GM10847 (cell line): Measurements from ENCODE around the gene ACD.

Experiments used
- POLR2A ChIP-seq: IDR thresholded peaks from 2 replicates; pipeline ENCODE4 v1.6.1; 2011; ENCODE audit not compliant: insufficient read length; ENCODE audit errors: extremely low read depth

ACD gene

DNA sequence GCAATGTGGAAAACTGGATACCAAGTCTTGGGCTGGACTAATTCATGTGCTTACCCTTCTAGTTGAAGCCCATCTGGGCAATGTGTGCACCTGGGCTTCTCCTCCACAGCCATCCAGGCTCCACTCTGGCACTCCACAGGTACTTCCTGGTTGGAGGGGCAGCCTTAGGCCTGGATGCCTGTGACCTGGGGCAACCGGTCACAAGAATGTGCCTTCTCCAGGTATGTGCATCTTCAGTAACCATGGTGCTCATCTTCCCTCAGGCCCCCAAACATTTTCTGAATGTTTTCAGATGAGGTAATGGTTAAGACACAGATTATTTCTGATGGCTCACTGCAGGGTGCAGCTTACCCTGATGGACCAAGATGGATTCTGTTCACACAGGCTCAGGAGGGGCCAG, 17.7 kb upstream of the ACD start:
- no peak for TF ChIP-seq POLR2A

DNA sequence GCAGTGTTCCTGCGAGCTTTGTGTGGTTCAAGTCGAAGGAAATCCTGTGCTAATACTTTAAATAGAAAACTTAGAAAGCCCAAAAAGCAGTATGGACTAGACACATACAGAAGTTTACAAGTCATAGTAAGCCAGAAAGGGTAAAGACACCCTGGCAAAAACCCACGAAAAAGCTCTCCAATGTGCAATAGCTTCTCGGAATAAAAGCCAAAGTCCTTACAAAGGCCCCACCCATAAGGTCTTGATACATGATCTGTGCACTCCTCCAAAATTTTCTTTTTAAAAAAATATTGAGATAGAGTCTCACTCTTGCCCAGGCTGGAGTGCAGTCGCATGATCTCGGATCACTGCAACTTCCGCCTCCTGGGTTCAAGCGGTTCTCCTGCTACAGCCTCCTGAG, 16.9 kb upstream of the ACD start:
- TF ChIP-seq POLR2A, result no peak

DNA sequence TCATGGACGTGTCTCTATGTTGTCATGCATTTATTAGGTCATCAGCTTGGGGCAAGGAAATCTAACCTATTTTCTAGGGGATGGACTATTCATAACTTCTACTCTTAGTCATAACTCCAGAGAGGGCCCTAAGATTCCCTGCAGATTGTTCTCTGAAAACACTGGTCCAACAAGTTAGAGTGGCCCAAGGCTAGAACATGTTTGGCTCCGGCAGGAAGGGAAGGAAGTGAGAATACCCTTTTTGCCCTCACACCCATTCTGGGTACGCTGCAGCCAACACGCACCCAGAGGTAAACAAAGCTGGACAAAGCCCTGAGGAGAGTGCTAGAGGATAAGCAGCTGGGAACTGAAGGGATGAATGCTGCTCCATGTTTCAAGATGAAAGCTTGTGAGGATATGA, 16.5 kb upstream of the ACD start:
- TF ChIP-seq POLR2A, result no peak

DNA sequence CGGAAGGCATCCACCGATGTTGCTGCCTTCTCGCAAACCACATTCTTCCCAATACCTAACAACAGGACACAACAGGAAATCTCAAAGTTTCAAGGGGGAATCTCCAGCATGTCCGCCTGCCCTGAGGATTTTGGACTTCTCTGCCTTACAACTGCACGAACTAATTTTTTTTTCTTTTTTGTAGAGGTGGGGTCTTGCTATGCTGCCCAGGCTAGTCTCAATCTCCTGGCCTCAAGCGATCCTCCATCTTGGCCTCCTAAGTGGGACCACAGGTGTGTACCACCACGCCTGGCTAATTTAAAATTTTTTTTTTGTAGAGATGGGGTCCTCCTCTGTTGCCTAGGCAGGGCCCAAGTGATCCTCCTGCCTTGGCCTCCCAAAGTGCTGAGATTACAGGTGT, 15.9 kb upstream of the ACD start:
- no peak for TF ChIP-seq POLR2A

DNA sequence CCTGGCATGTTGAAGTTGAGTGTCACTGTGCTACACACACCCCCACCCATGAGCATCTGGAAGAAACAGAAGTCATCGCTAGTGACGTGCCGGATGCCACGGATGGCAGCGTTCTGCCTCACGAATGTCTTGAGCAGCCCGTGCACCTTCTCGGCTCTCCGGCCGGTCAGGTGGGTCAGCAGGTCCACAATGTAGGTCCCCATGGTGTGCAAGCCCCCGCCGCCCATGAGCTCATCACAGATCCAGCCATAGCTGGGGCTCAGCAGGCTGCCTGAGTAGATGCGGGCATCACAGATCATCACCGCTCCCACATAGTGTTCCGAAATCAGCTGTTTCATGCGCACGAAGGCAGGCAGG, 15.5 kb upstream of the ACD start:
- TF ChIP-seq POLR2A, result no peak

DNA sequence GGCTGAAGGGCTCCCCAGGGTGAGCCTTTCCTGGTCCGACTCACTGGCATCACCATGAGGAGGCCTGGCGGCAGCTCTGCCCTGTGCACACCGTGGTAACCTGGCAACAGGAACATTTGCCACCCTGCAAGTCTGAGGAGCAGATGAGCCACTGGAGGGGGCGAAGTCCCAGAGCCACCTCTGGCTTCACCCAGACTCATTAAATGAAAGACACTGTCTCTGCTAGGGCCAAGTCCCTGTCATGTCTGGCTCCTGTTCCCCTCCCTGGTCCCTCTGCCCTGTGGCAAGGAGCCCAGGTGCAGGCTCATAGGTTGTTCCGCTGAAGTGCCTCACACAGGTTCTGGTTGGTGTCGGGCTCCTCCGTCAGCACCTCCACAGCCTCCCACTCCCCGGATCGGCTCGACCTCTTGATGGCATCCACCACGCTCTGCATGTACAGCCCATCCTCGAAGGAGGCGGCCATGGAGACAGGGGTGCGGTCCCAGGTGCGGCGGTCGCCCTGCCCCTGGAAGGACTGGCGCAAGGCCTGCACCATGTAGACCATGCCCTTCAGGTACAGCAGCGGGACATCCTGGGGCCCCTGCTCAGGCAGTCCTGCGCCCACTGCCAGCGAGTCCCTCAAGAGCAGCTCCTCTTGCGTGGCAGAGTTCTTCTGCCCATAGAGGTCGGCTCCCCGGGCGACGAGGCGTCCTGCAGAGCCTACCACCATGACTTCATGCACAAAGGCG, 15.0 kb upstream of the ACD start:
- TF ChIP-seq POLR2A, result no peak

DNA sequence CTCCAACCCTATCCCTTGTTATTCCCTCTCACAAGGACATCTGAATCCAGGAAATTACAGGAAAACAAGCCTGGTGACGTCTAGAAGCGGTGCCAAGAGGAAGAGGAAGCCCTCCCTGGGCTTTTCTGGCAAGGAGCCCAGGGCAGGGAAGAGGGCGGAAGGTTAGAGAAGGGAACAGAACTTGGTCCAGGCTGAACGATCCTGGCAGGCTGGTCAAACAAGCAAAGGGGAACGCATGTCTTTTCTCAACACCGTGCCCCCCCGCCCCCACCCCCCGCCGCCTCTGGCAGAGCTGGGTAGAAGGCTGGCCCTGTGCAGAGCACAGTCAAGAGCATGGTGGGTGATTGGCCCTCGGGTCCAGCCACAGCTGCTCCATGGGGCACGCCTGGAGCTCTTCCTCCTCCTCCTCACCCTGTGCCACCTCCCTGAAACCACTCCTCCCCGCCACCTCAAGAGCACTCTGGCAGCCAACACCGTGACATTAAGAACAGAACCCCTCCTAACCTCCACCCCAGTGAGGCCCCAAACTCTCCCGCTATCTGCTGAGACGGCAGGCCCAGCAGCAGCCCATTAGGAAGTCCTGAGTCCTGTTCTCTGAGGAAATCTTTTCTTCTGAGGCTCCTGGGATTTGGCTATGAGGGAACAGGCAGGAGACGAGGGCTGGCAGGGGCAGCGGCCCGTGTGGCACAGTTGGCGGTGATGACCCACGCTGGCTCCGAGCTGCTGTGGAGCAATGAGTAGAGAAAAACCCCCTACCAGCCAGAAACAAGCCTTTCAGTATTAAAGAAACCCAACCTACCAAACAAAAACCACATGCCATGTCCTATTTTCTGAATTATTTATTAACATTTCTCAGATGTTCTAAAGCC, 13.9 kb upstream of the ACD start:
- no peak for TF ChIP-seq POLR2A

DNA sequence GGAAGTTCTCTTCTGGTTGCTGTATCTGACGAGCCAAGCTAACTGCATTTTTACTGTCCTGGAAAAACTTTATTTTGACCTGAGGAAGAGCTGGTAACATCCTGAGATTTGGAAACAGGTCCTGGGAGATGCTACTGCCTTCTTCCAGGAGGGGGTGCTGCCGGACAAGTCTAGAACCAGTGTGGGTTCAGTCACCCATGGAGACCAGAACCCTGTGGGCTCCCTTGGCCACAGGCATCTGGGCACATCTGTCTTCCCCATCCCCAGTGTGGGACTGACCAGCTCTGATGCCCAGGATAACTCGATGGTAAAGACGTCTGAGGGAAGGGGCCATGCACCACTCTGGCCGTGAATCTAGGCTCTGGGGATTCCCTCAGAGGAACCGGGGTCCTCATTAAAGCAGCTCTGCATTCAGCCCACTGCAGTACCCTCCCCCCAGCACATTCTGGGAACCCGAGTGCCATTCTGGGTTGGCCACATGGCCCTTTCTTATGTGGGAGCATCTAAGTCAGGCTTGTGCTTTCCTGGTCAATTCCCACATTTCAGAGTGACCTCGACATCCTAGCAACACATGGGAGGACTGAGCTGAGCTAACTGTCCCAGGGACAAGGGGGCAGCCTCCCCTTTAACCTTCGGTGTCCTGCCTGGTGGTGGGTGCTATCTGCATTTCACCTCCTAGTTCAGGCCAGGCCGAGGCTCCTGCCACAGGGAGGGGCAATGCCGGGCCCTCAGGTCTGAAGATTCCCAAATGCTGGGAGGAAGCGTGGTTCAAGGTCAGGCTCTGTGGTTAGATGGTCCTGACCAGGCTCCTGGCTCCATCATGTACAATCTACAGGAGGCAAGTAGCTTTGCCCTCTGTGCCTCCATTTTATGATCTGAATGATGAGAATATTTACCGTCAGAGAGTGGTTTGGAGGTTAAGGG, 12.9 kb upstream of the ACD start:
- TF ChIP-seq POLR2A, result no peak

DNA sequence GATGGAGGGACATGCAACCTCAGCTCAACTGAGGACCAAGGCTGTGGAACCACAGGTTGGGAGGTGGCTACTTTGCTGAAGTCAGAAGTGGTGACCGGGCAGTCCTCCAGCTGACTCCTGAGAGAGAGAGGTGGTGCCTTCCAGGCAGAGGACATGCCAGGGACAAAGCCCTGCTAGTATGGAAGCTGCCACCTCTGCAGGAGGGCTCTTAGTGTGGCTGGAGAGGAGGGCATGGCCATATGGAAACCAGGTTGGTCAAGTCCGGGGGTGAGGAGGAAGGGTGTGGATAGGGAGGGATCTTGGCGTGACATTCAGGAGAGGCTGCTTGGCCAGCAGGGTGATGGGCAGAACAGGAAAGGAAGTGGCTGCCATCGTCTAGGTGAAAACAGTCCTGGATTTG, 12.2 kb upstream of the ACD start:
- TF ChIP-seq POLR2A, result no peak

DNA sequence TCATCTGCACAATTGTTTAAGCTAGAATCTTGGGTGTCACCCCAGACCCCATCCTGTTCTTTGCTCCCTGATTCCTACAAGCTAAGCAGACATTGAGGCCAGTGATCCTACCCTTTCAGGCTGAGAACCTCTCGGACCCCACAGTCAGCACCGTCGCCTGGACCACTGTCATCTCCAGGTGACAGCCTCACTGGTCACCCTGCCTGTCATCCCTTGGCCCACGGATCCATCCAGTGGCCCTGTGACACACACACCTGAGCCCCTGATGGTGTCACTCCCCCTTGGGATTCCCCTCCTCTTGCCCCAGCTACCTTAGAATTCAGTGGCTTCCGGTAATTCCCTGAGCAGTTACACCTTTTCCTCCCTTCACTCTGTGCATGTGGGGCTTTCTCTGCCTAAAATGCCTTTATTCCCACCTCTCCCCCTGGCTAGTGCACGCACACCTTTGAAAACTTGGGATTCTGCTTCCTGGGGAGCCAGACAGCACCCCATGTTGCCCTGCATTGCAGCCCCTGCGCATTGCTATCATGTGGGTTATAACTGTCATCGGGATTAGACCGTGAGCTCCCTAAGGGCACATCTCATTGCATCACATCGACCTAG, 9.5 kb upstream of the ACD start:
- TF ChIP-seq POLR2A, result no peak

DNA sequence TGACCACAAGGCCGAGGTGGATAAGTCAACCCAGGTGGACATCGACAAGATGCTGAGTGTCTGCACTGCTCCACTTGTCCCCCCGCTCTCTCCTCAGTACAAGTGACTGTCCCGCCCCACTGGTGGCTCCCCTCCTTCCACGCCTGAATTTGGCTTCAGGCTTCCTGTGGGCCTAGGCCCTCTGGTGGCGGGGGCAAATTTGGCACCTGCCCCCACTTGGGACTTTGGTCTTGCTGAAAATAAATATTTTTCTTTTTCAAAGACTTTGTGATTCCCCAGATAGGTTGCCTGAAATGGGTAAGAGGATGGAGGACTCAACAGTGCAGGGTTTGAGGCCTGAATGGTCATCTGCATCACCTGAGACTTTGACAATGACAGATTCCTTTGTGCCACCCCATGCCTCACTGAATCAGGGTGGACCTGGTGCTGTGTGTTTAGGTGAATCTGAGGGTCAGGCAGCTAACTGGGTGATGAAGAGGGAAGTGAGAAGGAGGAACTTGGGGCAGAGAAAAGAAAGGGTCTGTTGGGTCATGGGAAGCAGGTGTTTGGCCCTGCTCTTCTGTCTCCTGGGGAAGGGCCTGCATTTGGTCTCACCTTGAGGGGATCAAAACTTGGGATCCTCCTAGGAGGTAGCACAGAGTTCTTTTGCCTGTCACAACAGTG, 8.6 kb upstream of the ACD start:
- TF ChIP-seq POLR2A, result no peak

DNA sequence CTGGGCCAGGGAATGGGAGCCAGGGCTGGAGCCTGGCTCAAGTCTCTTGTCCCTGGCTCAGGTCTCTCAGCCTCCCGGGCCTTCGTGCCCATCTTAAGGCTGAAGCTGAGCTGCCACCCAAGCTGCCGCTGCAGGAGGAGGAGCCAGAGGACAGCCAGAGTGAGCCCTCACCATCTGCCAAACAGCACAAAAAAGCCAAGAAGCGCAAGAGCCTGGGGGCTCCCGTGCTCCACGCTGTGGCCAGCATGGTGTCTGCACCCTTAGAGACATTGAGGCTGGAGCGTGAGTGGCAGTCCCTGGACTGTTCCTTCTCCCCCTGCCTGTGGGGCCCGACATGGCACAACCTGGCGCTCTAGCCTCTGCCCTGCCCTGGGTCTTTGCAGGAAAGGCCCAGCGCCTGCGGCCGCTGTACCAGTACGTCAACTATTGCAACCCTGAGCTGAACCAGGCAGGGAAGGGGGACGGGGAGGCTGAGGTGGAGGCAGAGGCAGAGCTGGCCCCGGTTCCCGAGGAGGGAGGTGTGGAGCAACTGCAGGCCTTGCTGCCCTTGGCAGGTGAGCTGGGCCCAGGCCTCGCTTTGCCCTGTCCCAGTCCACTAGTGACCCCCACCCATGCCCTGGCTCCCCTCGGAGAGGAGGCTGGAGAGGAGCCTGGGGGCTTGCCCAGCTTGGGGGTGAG, 7.9 kb upstream of the ACD start:
- TF ChIP-seq POLR2A, result peak; percentile 19

DNA sequence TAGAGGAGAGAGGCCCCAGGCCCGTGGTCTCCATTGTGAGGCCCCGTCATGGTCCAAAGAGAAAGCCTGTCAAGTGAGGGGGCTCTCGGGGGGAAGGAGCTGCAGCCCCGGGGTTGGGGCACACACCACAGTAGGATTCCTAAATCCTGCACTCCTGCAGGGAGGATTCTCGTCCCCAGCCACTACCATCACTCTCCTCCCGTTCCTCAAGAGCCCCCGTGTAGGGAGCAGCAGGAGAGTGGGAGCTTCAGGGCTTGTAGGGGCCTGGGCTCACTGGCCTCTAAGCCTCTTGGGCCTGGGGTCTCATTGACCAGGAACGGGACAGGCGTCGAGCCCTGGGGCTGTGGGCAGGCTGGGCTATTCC, 7.4 kb upstream of the ACD start:
- peak; percentile 8 for TF ChIP-seq POLR2A
